Mesenchymal stem cell (in vitro differentiated cells and primary cell): ENCODE measurements around the gene SPHKAP.

Experiments
- DNase-seq: peaks from one replicate; pipeline ENCODE4 v3.0.0-alpha.2; 2013
- H2AFZ ChIP-seq: one replicate; pipeline ENCODE4 v1.6.1; 2013; ENCODE audit warnings: low read depth, mild to moderate bottlenecking, control low read depth, inconsistent platforms, low read length, moderate library complexity
- H2AK5ac ChIP-seq: 2 replicates; pipeline ENCODE4 v1.6.1; 2013; ENCODE audit warnings: low read length, moderate library complexity, mild to moderate bottlenecking, inconsistent platforms; ENCODE audit not compliant: severe bottlenecking
- H2BK120ac ChIP-seq: one replicate; pipeline ENCODE4 v1.6.1; 2013; ENCODE audit warnings: low read depth, mild to moderate bottlenecking, inconsistent platforms, low read length, moderate library complexity
- H2BK12ac ChIP-seq, 2 experiments: one replicate each; pipeline ENCODE4 v1.6.1; 2013; ENCODE audit warnings: inconsistent platforms in 2 of 2, low read length in 2 of 2, mild to moderate bottlenecking in 2 of 2, moderate library complexity in 2 of 2, control low read depth in 1 of 2
- H2BK15ac ChIP-seq: one replicate; pipeline ENCODE4 v1.6.1; 2013; ENCODE audit warnings: mild to moderate bottlenecking, low read depth, inconsistent platforms; ENCODE audit not compliant: poor library complexity, severe bottlenecking
- H2BK5ac ChIP-seq: 2 replicates; pipeline ENCODE4 v1.6.1; 2013; ENCODE audit warnings: low read depth, mild to moderate bottlenecking, low read length, control low read depth, inconsistent platforms; ENCODE audit not compliant: poor library complexity, severe bottlenecking
- H3K14ac ChIP-seq, 2 experiments: one replicate each; pipeline ENCODE4 v1.6.1; 2013; ENCODE audit warnings: inconsistent platforms in 2 of 2, low read length in 2 of 2, control low read depth in 1 of 2, mild to moderate bottlenecking in 1 of 2, moderate library complexity in 1 of 2
- H3K18ac ChIP-seq, 2 experiments: one replicate each; pipeline ENCODE4 v1.6.1; 2013; ENCODE audit warnings: inconsistent platforms in 2 of 2, low read length in 2 of 2, control low read depth in 1 of 2, low read depth in 1 of 2, mild to moderate bottlenecking in 1 of 2
- H3K23ac ChIP-seq, 2 experiments: one replicate each; pipeline ENCODE4 v1.6.1; 2013; ENCODE audit warnings: inconsistent platforms in 2 of 2, low read length in 2 of 2, mild to moderate bottlenecking in 2 of 2, moderate library complexity in 2 of 2, control low read depth in 1 of 2
- H3K27ac ChIP-seq: 2 replicates; pipeline ENCODE4 v1.5.1; 2013; ENCODE audit warnings: mild to moderate bottlenecking, moderate library complexity, low read length, control low read depth, inconsistent platforms; ENCODE audit not compliant: poor library complexity, severe bottlenecking
- H3K27me3 ChIP-seq, 2 experiments: 2 replicates each; pipeline versions ENCODE4 v1.6.1 to v1.7.0; 2013; ENCODE audit warnings: low read length in 2 of 2, mild to moderate bottlenecking in 2 of 2, moderate library complexity in 2 of 2, control low read depth in 1 of 2, inconsistent platforms in 1 of 2; ENCODE audit not compliant: control insufficient read depth in 1 of 2, insufficient read depth in 1 of 2
- H3K36me3 ChIP-seq, 2 experiments: 2 replicates each; pipeline versions ENCODE4 v1.6.1 to v1.7.0; 2013; ENCODE audit warnings: low read length in 2 of 2, control low read depth in 1 of 2, inconsistent platforms in 1 of 2, low read depth in 1 of 2, mild to moderate bottlenecking in 1 of 2; ENCODE audit not compliant: insufficient read depth in 2 of 2, control insufficient read depth in 1 of 2
- H3K4ac ChIP-seq, 2 experiments: one replicate each; pipeline ENCODE4 v1.6.1; 2013; ENCODE audit warnings: inconsistent platforms in 2 of 2, low read length in 2 of 2, mild to moderate bottlenecking in 2 of 2, moderate library complexity in 2 of 2, control low read depth in 1 of 2, low read depth in 1 of 2
- H3K4me1 ChIP-seq: 2 replicates; pipeline ENCODE4 v1.6.1; 2013; ENCODE audit warnings: low read depth, low read length, control low read depth; ENCODE audit not compliant: control insufficient read depth, insufficient read depth
- H3K4me2 ChIP-seq: 2 replicates; pipeline ENCODE4 v1.6.1; 2013; ENCODE audit warnings: low read length, mild to moderate bottlenecking, inconsistent platforms; ENCODE audit not compliant: poor library complexity, severe bottlenecking
- H3K4me3 ChIP-seq, 2 experiments: 2 replicates each; pipeline versions ENCODE4 v1.5.1 to v1.7.0; 2013; ENCODE audit warnings: low read length in 2 of 2, mild to moderate bottlenecking in 2 of 2, control low read depth in 1 of 2, low read depth in 1 of 2; ENCODE audit not compliant: insufficient read depth in 1 of 2
- H3K79me1 ChIP-seq: replicated peaks from 2 replicates; pipeline ENCODE4 v1.6.1; 2013; ENCODE audit warnings: mild to moderate bottlenecking, control low read depth, low read length, inconsistent platforms; ENCODE audit not compliant: poor library complexity, severe bottlenecking
- H3K9ac ChIP-seq: 2 replicates; pipeline ENCODE4 v1.7.0; 2013; ENCODE audit warnings: mild to moderate bottlenecking, low read length, moderate library complexity
- H3K9me3 ChIP-seq: 2 replicates; pipeline ENCODE4 v1.7.0; 2013; ENCODE audit warnings: mild to moderate bottlenecking, low read length; ENCODE audit not compliant: control insufficient read depth
- H4K8ac ChIP-seq: one replicate; pipeline ENCODE4 v1.6.1; 2013; ENCODE audit warnings: inconsistent platforms, mild to moderate bottlenecking, low read length, moderate library complexity
- H4K91ac ChIP-seq: one replicate; pipeline ENCODE4 v1.6.1; 2013; ENCODE audit warnings: mild to moderate bottlenecking, low read length, inconsistent platforms
- WGBS: methylation state at CpG from one replicate; pipeline ENCODE4 v1.1.7; 2013; ENCODE audit warnings: mixed read lengths; 5-methylcytosine and 5-hydroxymethylcytosine counted together

The SPHKAP gene

GRCh38 chr2:228157841-228158240, 23.6 kb downstream of the SPHKAP start:
- no peak overlapping the region for H2BK15ac ChIP-seq
- peaks cover 3% of the 10 kb centered on the region for H3K9me3 ChIP-seq
- no peak overlapping the region for H3K4me2 ChIP-seq
- no peaks in the 10 kb centered on the region for H3K36me3 ChIP-seq
- H4K8ac ChIP-seq, result no peak overlapping the region
- no peak overlapping the region for H4K91ac ChIP-seq
- no peaks in the 10 kb centered on the region for H3K27me3 ChIP-seq
- H2BK12ac ChIP-seq, result no peak overlapping the region
- no peaks in the 10 kb centered on the region for H3K4me1 ChIP-seq
- no peak overlapping the region for H2BK5ac ChIP-seq
- H3K14ac ChIP-seq, result no peak overlapping the region
- no peak overlapping the region for H2BK120ac ChIP-seq
- DNase-seq, result no peak
- H3K18ac ChIP-seq, result no peak overlapping the region
- H2AFZ ChIP-seq, result no peak overlapping the region
- no peak overlapping the region for H3K4ac ChIP-seq
- no peaks in the 10 kb centered on the region for H3K79me1 ChIP-seq
- H2AK5ac ChIP-seq, result no peak overlapping the region
- no peak overlapping the region for H3K27ac ChIP-seq
- H3K9ac ChIP-seq, result no peak overlapping the region
- H3K23ac ChIP-seq, result no peak overlapping the region
- H3K4me3 ChIP-seq, result no peak overlapping the region

- Histone ChIP-seq H3K9me3 (no peaks in the 10 kb centered on the region), H3K9ac (no peak overlapping the region), H3K14ac (no peak overlapping the region), H3K4me2 (no peak overlapping the region), H3K27me3 (no peaks in the 10 kb centered on the region), H3K23ac (no peak overlapping the region), H2AFZ (no peak overlapping the region), H3K27ac (no peak overlapping the region), H4K91ac (no peak overlapping the region), H3K4me1 (no peaks in the 10 kb centered on the region), H2BK12ac (no peak overlapping the region), H2BK15ac (no peak overlapping the region), H2AK5ac (no peak overlapping the region), H2BK5ac (no peak overlapping the region), H3K4ac (no peak overlapping the region), H2BK120ac (no peak overlapping the region), H3K36me3 (no peaks in the 10 kb centered on the region), H4K8ac (no peak overlapping the region), H3K79me1 (no peaks in the 10 kb centered on the region), H3K4me3 (no peak overlapping the region), H3K18ac (no peak overlapping the region)
- no peak for DNase-seq
- 35% methylated on average over 3 of the region's 4 CpGs for WGBS
Measured at GRCh38 chr2:228144961-228145360, 36.5 kb downstream of the SPHKAP start.

- Histone ChIP-seq H3K27ac (no peak overlapping the region), H2BK5ac (no peak overlapping the region), H3K9ac (no peak overlapping the region), H2BK15ac (no peak overlapping the region), H3K18ac (no peak overlapping the region), H3K9me3 (no peaks in the 10 kb centered on the region), H3K79me1 (no peaks in the 10 kb centered on the region), H3K4ac (no peak overlapping the region), H2AK5ac (no peak overlapping the region), H3K4me1 (no peaks in the 10 kb centered on the region), H3K14ac (no peak overlapping the region), H3K36me3 (no peaks in the 10 kb centered on the region), H4K91ac (no peak overlapping the region), H3K4me3 (no peak overlapping the region), H2BK12ac (no peak overlapping the region), H3K27me3 (no peaks in the 10 kb centered on the region), H2AFZ (no peak overlapping the region), H3K4me2 (no peak overlapping the region), H3K23ac (no peak overlapping the region), H4K8ac (no peak overlapping the region), H2BK120ac (no peak overlapping the region)
- no peak for DNase-seq
- 100% methylated on average over 1 of the region's 3 CpGs for WGBS
Measured at GRCh38 chr2:228140934-228141528, 40.5 kb downstream of the SPHKAP start.

- Histone ChIP-seq H4K8ac (no peak overlapping the region), H3K14ac (no peak overlapping the region), H2AK5ac (no peak overlapping the region), H3K36me3 (no peaks in the 10 kb centered on the region), H3K23ac (no peak overlapping the region), H3K4me2 (no peak overlapping the region), H2BK12ac (no peak overlapping the region), H3K27ac (no peak overlapping the region), H3K9me3 (no peaks in the 10 kb centered on the region), H3K27me3 (no peaks in the 10 kb centered on the region), H3K18ac (no peak overlapping the region), H3K4ac (no peak overlapping the region), H3K4me3 (no peak overlapping the region), H2BK5ac (no peak overlapping the region), H4K91ac (no peak overlapping the region), H2BK15ac (no peak overlapping the region), H2AFZ (no peak overlapping the region), H3K4me1 (no peaks in the 10 kb centered on the region), H3K79me1 (no peaks in the 10 kb centered on the region), H3K9ac (no peak overlapping the region), H2BK120ac (no peak overlapping the region)
- DNase-seq, result no peak
- WGBS, result 45% methylated on average over 1 of the region's 3 CpGs
Measured at GRCh38 chr2:228136027-228136426, 45.5 kb downstream of the SPHKAP start.
